ENCODE data around the gene ZNF79. TPM values are rescaled to one million over a fixed set of nuclear protein-coding genes. Genes with fewer than 3 reads are reported as not detected.

The ZNF79 gene
- total RNA-seq: 10 to 100 TPM; 15.2 to 17.2 TPM
- 1 to 10 TPM; 3.3 to 6.6 (median 4.9) TPM for polyA plus RNA-seq
- 6.9 to 24.5 (median 17.6) reads per million in 6 experiments for total RNA-seq

GRCh38 chr9:127423934-127424675 lies at the start of gene ZNF79:
TSS of gene ZNF79 (plus strand) at chr9:127424382. CDS start at chr9:127424788, 406 bp downstream.
- Mint-ChIP-seq H3K4me1 (peaks cover 28 to 54% (median 50%) of the 10 kb centered on the region in 4 donors), H3K9me3 (no peaks in the 10 kb centered on the region), H3K27ac (peak within 1 kb of the TSS; percentile 92 to 98 (median 97)), H3K36me3 (peaks cover 0 to 23% (median 0%) of the 10 kb centered on the region in 3 donors), H3K4me3 (peak within 1 kb of the TSS; percentile 98 to 100 (median 99)), H3K27me3 (no peaks in the 10 kb centered on the region)
- DNase-seq: peak; percentile 83 to 93 (median 90)
- peak; percentile 89 to 92 for ATAC-seq
- POLR2A ChIA-PET: interaction anchor here (1.0 to 2.4 kb wide), 4 partner anchors 11 to 179 kb away, joined by 3 to 39 read pairs (median 4); partner anchors contain the start of genes LRSAM1 and RPL12

- Mint-ChIP-seq H3K9me3 (peaks cover 0 to 37% (median 9%) of the 10 kb centered on the region in 9 donors), H3K36me3 (peaks cover 4 to 12% (median 7%) of the 10 kb centered on the region in 3 donors), H3K4me3 (no peak overlapping the region), H3K4me1 (peaks cover 0 to 7% (median 2%) of the 10 kb centered on the region in 4 donors), H3K27me3 (peaks cover 42 to 84% (median 63%) of the 10 kb centered on the region in 5 donors), H3K27ac (no peak overlapping the region)
- DNase-seq (no peak), ATAC-seq (no peak)
- POLR2A ChIA-PET: interaction anchor here (1.3 kb wide), 1 partner anchor 11 kb away, joined by 5 read pairs; no protein-coding TSS in a partner anchor
These were observed 43.7 kb upstream of the ZNF79 start for GRCh38 chr9:127380479-127380878.

GRCh38 chr9:127382541-127382940 lies 41.6 kb upstream of the ZNF79 start:
- Mint-ChIP-seq H3K36me3 (peaks cover 4 to 12% (median 7%) of the 10 kb centered on the region in 3 donors), H3K4me1 (peaks cover 0 to 20% (median 9%) of the 10 kb centered on the region in 4 donors), H3K9me3 (peaks cover 0 to 32% (median 9%) of the 10 kb centered on the region in 9 donors), H3K27ac (no peak overlapping the region), H3K27me3 (peaks cover 53 to 86% (median 66%) of the 10 kb centered on the region in 5 donors), H3K4me3 (no peak overlapping the region)
- POLR2A ChIA-PET: interaction anchor here (0.6 kb wide), 1 partner anchor 1566 kb away, joined by 3 read pairs; no protein-coding TSS in a partner anchor
- DNase-seq: no peak
- ATAC-seq: no peak

GRCh38 chr9:127384016-127384730 lies 40.0 kb upstream of the ZNF79 start:
- POLR2A ChIA-PET: no interaction called here
- H3K27ac Mint-ChIP-seq: peak overlapping the region in 1 of 10 donors; percentile 46
- H3K4me3 Mint-ChIP-seq: no peak overlapping the region

GRCh38 chr9:127384901-127385300 lies 39.3 kb upstream of the ZNF79 start:
- Mint-ChIP-seq H3K36me3 (peaks cover 3 to 7% (median 4%) of the 10 kb centered on the region in 3 donors), H3K4me3 (no peak overlapping the region), H3K27ac (no peak overlapping the region), H3K4me1 (peaks cover 17 to 35% (median 22%) of the 10 kb centered on the region in 4 donors), H3K27me3 (peaks cover 52 to 81% (median 58%) of the 10 kb centered on the region in 5 donors), H3K9me3 (peaks cover 0 to 10% (median 4%) of the 10 kb centered on the region in 9 donors)
- no peak for DNase-seq
- POLR2A ChIA-PET: no interaction called here
- ATAC-seq: no peak

More at GRCh38 chr9:127384016-127384730, 40.0 kb upstream of the ZNF79 start:
- Mint-ChIP-seq H3K27me3 (peaks cover 53 to 84% (median 64%) of the 10 kb centered on the region in 5 donors), H3K9me3 (peaks cover 0 to 17% (median 6%) of the 10 kb centered on the region in 9 donors), H3K36me3 (peaks cover 4 to 10% (median 6%) of the 10 kb centered on the region in 3 donors), H3K4me1 (peaks cover 14 to 33% (median 21%) of the 10 kb centered on the region in 4 donors)
- DNase-seq: no peak
- ATAC-seq: no peak

GRCh38 chr9:127386249-127386648 lies 37.9 kb upstream of the ZNF79 start:
- H3K27me3 Mint-ChIP-seq: peaks cover 48 to 80% (median 58%) of the 10 kb centered on the region in 5 donors
- ATAC-seq (no peak), DNase-seq (no peak)
- no peak overlapping the region for H3K27ac Mint-ChIP-seq
- H3K4me1 Mint-ChIP-seq: peaks cover 20 to 35% (median 24%) of the 10 kb centered on the region in 4 donors
- H3K9me3 Mint-ChIP-seq: peaks cover 0 to 2% (median 0%) of the 10 kb centered on the region in 9 donors
- POLR2A ChIA-PET: no interaction called here
- peaks cover 0 to 4% (median 0%) of the 10 kb centered on the region in 3 donors for H3K36me3 Mint-ChIP-seq
- no peak overlapping the region for H3K4me3 Mint-ChIP-seq

GRCh38 chr9:127386981-127387380 lies 37.2 kb upstream of the ZNF79 start:
- H3K36me3 Mint-ChIP-seq: peaks cover 0 to 4% (median 0%) of the 10 kb centered on the region in 3 donors
- peaks cover 0 to 2% (median 0%) of the 10 kb centered on the region in 9 donors for H3K9me3 Mint-ChIP-seq
- H3K4me3 Mint-ChIP-seq: no peak overlapping the region
- POLR2A ChIA-PET: interaction anchor here (0.7 kb wide), 1 partner anchor 28 kb away, joined by 3 read pairs; no protein-coding TSS in a partner anchor
- H3K27ac Mint-ChIP-seq: peak overlapping the region in 1 of 10 donors; percentile 65
- peaks cover 46 to 80% (median 59%) of the 10 kb centered on the region in 5 donors for H3K27me3 Mint-ChIP-seq
- DNase-seq (no peak), ATAC-seq (no peak)
- peaks cover 20 to 35% (median 24%) of the 10 kb centered on the region in 4 donors for H3K4me1 Mint-ChIP-seq

- peak; percentile 64 to 98 (median 92) for DNase-seq
- Mint-ChIP-seq H3K9me3 (peaks cover 0 to 2% (median 0%) of the 10 kb centered on the region in 9 donors), H3K4me3 (peak overlapping the region; percentile 0 to 86 (median 34)), H3K36me3 (peaks cover 0 to 4% (median 0%) of the 10 kb centered on the region in 3 donors), H3K27me3 (peaks cover 52 to 80% (median 61%) of the 10 kb centered on the region in 5 donors), H3K27ac (peak overlapping the region; percentile 9 to 90 (median 60)), H3K4me1 (peaks cover 20 to 35% (median 26%) of the 10 kb centered on the region in 4 donors)
- peak; percentile 98 for ATAC-seq
- POLR2A ChIA-PET: interaction anchor here (0.7 to 1.4 kb wide), 8 partner anchors 9 to 475 kb away, joined by 3 to 10 read pairs (median 4); partner anchors contain the start of genes LRSAM1, RPL12, SLC2A8 and ZNF79
These were observed 35.9 kb upstream of the ZNF79 start for GRCh38 chr9:127388037-127388855.

- Mint-ChIP-seq H3K27ac (peak overlapping the region in 7 of 10 donors; percentile 57 to 90 (median 61)), H3K27me3 (peaks cover 49 to 80% (median 61%) of the 10 kb centered on the region in 5 donors), H3K4me1 (peaks cover 20 to 35% (median 24%) of the 10 kb centered on the region in 4 donors), H3K9me3 (peaks cover 0 to 2% (median 0%) of the 10 kb centered on the region in 9 donors), H3K36me3 (peaks cover 0 to 4% (median 0%) of the 10 kb centered on the region in 3 donors), H3K4me3 (peak overlapping the region; percentile 2 to 86 (median 28))
- POLR2A ChIA-PET: interaction anchor here (0.7 to 1.4 kb wide), 6 partner anchors 8 to 165 kb away, joined by 3 to 10 read pairs (median 6); partner anchors contain the start of genes LRSAM1, RPL12, SLC2A8 and ZNF79
- ATAC-seq (no peak), DNase-seq (no peak)
These were observed 35.3 kb upstream of the ZNF79 start for GRCh38 chr9:127388856-127389238.

- Mint-ChIP-seq H3K4me3 (no peak overlapping the region), H3K27me3 (peaks cover 42 to 80% (median 57%) of the 10 kb centered on the region in 5 donors), H3K27ac (peak overlapping the region in 2 of 10 donors; percentile 49 to 61), H3K9me3 (peaks cover 0 to 2% (median 0%) of the 10 kb centered on the region in 9 donors), H3K36me3 (peaks cover 0 to under 1% (median 0%) of the 10 kb centered on the region in 3 donors), H3K4me1 (peaks cover 19 to 31% (median 23%) of the 10 kb centered on the region in 4 donors)
- POLR2A ChIA-PET: interaction anchor here (0.9 kb wide), 1 partner anchor 165 kb away, joined by 4 read pairs; no protein-coding TSS in a partner anchor
- ATAC-seq (no peak), DNase-seq (no peak)
These were observed 34.6 kb upstream of the ZNF79 start for GRCh38 chr9:127389381-127390247.
